B cell (primary cell): ENCODE results near the gene RACK1. TPM values are rescaled to one million over a fixed set of nuclear protein-coding genes. Genes with fewer than 3 reads are reported as not detected.

ENCODE experiments used
- ATAC-seq: fragments of 200-7000 bp; cut with Tn5 transposase; one replicate; pipeline ENCODE4 v1.10.0; 2021; ENCODE audit warnings: low read depth, mild to moderate bottlenecking, moderate number of reproducible peaks, moderate library complexity
- CTCF ChIA-PET: fragments of 350-600 bp; sonication (Branson Sonifier 250); formaldehyde crosslinking; loops from one replicate; lab custom pipeline; 2021; ENCODE audit warnings: antibody characterized with exemption, inconsistent platforms; lab: Charles Lee
- POLR2A ChIA-PET: fragments of 350-600 bp; sonication (Branson Sonifier 250); formaldehyde crosslinking; loops from one replicate; lab custom pipeline; 2021; ENCODE audit warnings: antibody characterized with exemption; lab: Charles Lee
- DNase-seq: peaks from one replicate; pipeline ENCODE4 v3.0.0; 2013
- H2AFZ ChIP-seq: 2 replicates; pipeline ENCODE4 v1.6.1; 2012; ENCODE audit warnings: mild to moderate bottlenecking, low read depth, low read length; ENCODE audit not compliant: insufficient read depth, poor library complexity, severe bottlenecking
- H3K27ac ChIP-seq, 2 donors: 1 replicate in 1 of 2; 2 replicates in 1 of 2; pipeline ENCODE4 v1.5.1; 2012 to 2013; ENCODE audit warnings: low read length in 2 of 2, mild to moderate bottlenecking in 2 of 2, moderate library complexity in 1 of 2
- H3K27me3 ChIP-seq, 4 experiments: fragments of 200-600 bp in 1 of 4; sonication (generic) in 1 of 4; replicated peaks in 1 of 4; 1 replicate in 2 of 4; 2 replicates in 2 of 4; pipeline versions ENCODE4 v1.6.1 to v1.7.0; 2013 to 2016; ENCODE audit warnings: low read length in 3 of 4, mild to moderate bottlenecking in 2 of 4, mixed read lengths in 1 of 4, moderate library complexity in 1 of 4; ENCODE audit not compliant: insufficient read depth in 4 of 4, control insufficient read depth in 3 of 4; ENCODE audit errors: control extremely low read depth in 1 of 4
- H3K36me3 ChIP-seq, 2 experiments: replicated peaks in 1 of 2; 1 replicate in 1 of 2; 2 replicates in 1 of 2; pipeline versions ENCODE4 v1.6.1 to v1.7.1; 2013; ENCODE audit warnings: low read length in 1 of 2; ENCODE audit not compliant: insufficient read depth in 2 of 2, control insufficient read depth in 1 of 2; ENCODE audit errors: control extremely low read depth in 1 of 2, extremely low read depth in 1 of 2
- H3K4me1 ChIP-seq, 2 donors: fragments of 200-600 bp in 1 of 2; sonication (generic) in 1 of 2; 1 replicate in 1 of 2; 2 replicates in 1 of 2; pipeline versions ENCODE4 v1.5.1 to v1.6.1; 2013 to 2017; ENCODE audit warnings: low read length in 2 of 2; ENCODE audit not compliant: control insufficient read depth in 2 of 2, insufficient read depth in 2 of 2
- H3K4me2 ChIP-seq: replicated peaks from 2 replicates; pipeline ENCODE3; 2012; ENCODE audit warnings: mild to moderate bottlenecking, low read depth, low read length; ENCODE audit not compliant: poor library complexity, severe bottlenecking
- H3K4me3 ChIP-seq, 5 experiments: fragments of 200-600 bp in 1 of 5; sonication (generic) in 1 of 5; 1 replicate in 3 of 5; 2 replicates in 2 of 5; pipeline versions ENCODE4 v1.5.1 to v1.7.0; 2011 to 2016; ENCODE audit warnings: low read length in 4 of 5, mild to moderate bottlenecking in 4 of 5, low read depth in 2 of 5, control low read depth in 1 of 5, moderate library complexity in 1 of 5; ENCODE audit not compliant: insufficient read depth in 1 of 5; ENCODE audit errors: control extremely low read depth in 1 of 5, extremely low read depth in 1 of 5
- H3K79me2 ChIP-seq: fragments of 200-600 bp; sonication (generic); one replicate; pipeline ENCODE4 v1.6.0; 2016; ENCODE audit warnings: low read length; ENCODE audit not compliant: control insufficient read depth, insufficient read depth
- H3K9ac ChIP-seq: fragments of 200-600 bp; sonication (generic); 2 replicates; pipeline ENCODE4 v1.6.1; 2017; ENCODE audit warnings: mild to moderate bottlenecking, low read length, moderate library complexity
- H3K9me3 ChIP-seq, 3 donors: one replicate each; pipeline versions ENCODE4 v1.6.1 to v1.7.1; 2013; ENCODE audit warnings: low read length in 2 of 3; ENCODE audit not compliant: control insufficient read depth in 2 of 3, insufficient read depth in 1 of 3; ENCODE audit errors: control extremely low read depth in 1 of 3
- H4K20me1 ChIP-seq: 2 replicates; pipeline ENCODE4 v1.6.0; 2012; ENCODE audit warnings: mild to moderate bottlenecking, low read length; ENCODE audit not compliant: insufficient read depth, control insufficient read depth, poor library complexity, severe bottlenecking
- H3K27ac Mint-ChIP-seq: one replicate; pipeline ENCODE4 v1.8.0; 2021; ENCODE audit warnings: mixed read lengths
- H3K27me3 Mint-ChIP-seq: one replicate; pipeline ENCODE4 v1.8.0; 2021; ENCODE audit warnings: mixed read lengths
- H3K4me1 Mint-ChIP-seq: one replicate; pipeline ENCODE4 v1.8.0; 2021; ENCODE audit warnings: mixed read lengths
- H3K4me3 Mint-ChIP-seq: one replicate; pipeline ENCODE4 v1.8.0; 2021; ENCODE audit warnings: mixed read lengths
- H3K9me3 Mint-ChIP-seq: one replicate; pipeline ENCODE4 v1.8.0; 2022; ENCODE audit warnings: mixed read lengths; ENCODE audit not compliant: insufficient read depth
- CTCF ChIP-seq: fragments of 200-600 bp; IDR thresholded peaks from one replicate; pipeline ENCODE4 v1.8.0; 2022; ENCODE audit warnings: antibody characterized with exemption, mild to moderate bottlenecking
- EZH2 ChIP-seq: IDR thresholded peaks from 2 replicates; pipeline ENCODE4 v1.6.1; 2012; ENCODE audit warnings: borderline replicate concordance, low read depth, mild to moderate bottlenecking, moderate library complexity, low read length; ENCODE audit not compliant: insufficient read depth, poor library complexity, severe bottlenecking
- WGBS: methylation state at CpG from one replicate; pipeline ENCODE4 v1.1.5; 2013; ENCODE audit warnings: missing lambda C conversion rate; ENCODE audit not compliant: insufficient coverage; 5-methylcytosine and 5-hydroxymethylcytosine counted together
- intact Hi-C: fragments of 100-400 bp; cut with micrococcal nuclease; formaldehyde crosslinking; loops from one replicate; pipeline ENCODE4 v1.10.0; 2022
- polyA plus RNA-seq: library from polyadenylated mRNA; depleted of rRNA; stranded (reverse); fragments of >200 nt; gene quantifications from 2 replicates; pipeline ENCODE4 v1.2.3, GENCODE V29; 2012
- total RNA-seq, 2 donors: library from RNA; stranded (reverse); fragments of 120-200 nt in 1 of 2; gene quantifications; 1 replicate in 1 of 2; 2 replicates in 1 of 2; pipeline versions ENCODE4 v1.2.3 to v1.2.4, GENCODE V29; 2013 to 2022

Gene RACK1
- total and polyA plus RNA-seq, 2 donors (not counting 1 experiment from before 2014, with no cell fraction given), result 2,047 to 4,130 TPM

- Histone ChIP-seq H3K4me1 (no peaks in the 10 kb centered on the region), H3K27ac (no peak overlapping the region), H3K4me3 (no peak overlapping the region), H3K27me3 (no peaks in the 10 kb centered on the region), H4K20me1 (peaks cover 39% of the 10 kb centered on the region), H3K36me3 (peaks cover 11 to 87% of the 10 kb centered on the region in 2 experiments), H3K79me2 (peaks cover 9% of the 10 kb centered on the region), H3K9me3 (no peaks in the 10 kb centered on the region), H2AFZ (no peak overlapping the region), H3K9ac (no peak overlapping the region), H3K4me2 (no peak overlapping the region)
- DNase-seq, result no peak
- Mint-ChIP-seq H3K27ac (no peak overlapping the region), H3K4me3 (no peak overlapping the region), H3K27me3 (no peaks in the 10 kb centered on the region), H3K9me3 (no peaks in the 10 kb centered on the region), H3K4me1 (peaks cover 11% of the 10 kb centered on the region)
- POLR2A ChIA-PET, result interaction anchor here (1.5 kb wide), 1 partner anchor 9 kb away, joined by 3 read pairs; the partner anchor contains the start of gene RACK1
- no peak for ATAC-seq
- CTCF ChIA-PET, result interaction anchor here (1.0 to 1.1 kb wide), 3 partner anchors 12 to 50 kb away, joined by 3 read pairs; no protein-coding TSS in a partner anchor
- intact Hi-C loops, result no loop called here
- TF ChIP-seq CTCF, result no peak
- TF ChIP-seq EZH2, result no peak
- WGBS, result 87% methylated on average over 18 of the region's 22 CpGs
Observed at GRCh38 chr5:181234455-181235306, 9.0 kb downstream of the RACK1 start.
